GM12878 (cell line): ENCODE data around the gene GPRC5C. TPM values are rescaled to one million over a fixed set of nuclear protein-coding genes. Genes with fewer than 3 reads are reported as not detected.

Experiments used
- ATAC-seq: fragments of 200-7000 bp; cut with Tn5 transposase; 3 replicates; pipeline ENCODE4 v1.9.1; 2020; ENCODE audit warnings: mild to moderate bottlenecking, moderate library complexity
- BruUV-seq: library from RNA; stranded (reverse); fragments of 400-500 nt; replicated peaks from 2 replicates; lab custom pipeline; 2021; lab: Mats Ljungman, UMichigan
- CTCF ChIA-PET: fragments of 300-600 bp; sonication (Branson Sonifier 250); formaldehyde crosslinking; extraction: SDS; loops from one replicate; lab custom pipeline; 2021; ENCODE audit warnings: inconsistent platforms; lab: Yijun Ruan, JAX
- POLR2A ChIA-PET: fragments of 350-600 bp; formaldehyde crosslinking; extraction: SDS; loops from one replicate; lab custom pipeline; 2021; ENCODE audit warnings: inconsistent platforms; lab: Charles Lee
- RAD21 ChIA-PET: fragments of 300-600 bp; sonication (Branson Sonifier 250); formaldehyde crosslinking; loops from one replicate; lab custom pipeline; 2023; ENCODE audit warnings: antibody characterized with exemption; ENCODE audit not compliant: unreplicated experiment; lab: Charles Lee
- SMC1A ChIA-PET: fragments of 300-600 bp; sonication (Branson Sonifier 250); formaldehyde crosslinking; loops from one replicate; lab custom pipeline; 2023; ENCODE audit not compliant: unreplicated experiment, uncharacterized antibody; lab: Charles Lee
- DNase-seq: peaks from one replicate; pipeline ENCODE4 v3.0.0-alpha.2; 2011; ENCODE audit warnings: low read depth, low spot score
- FAIRE-seq: peaks from 3 replicates; lab custom pipeline; 2011; peaks lifted over from hg19 to GRCh38; lab: Jason Lieb, UNC
- H2AFZ ChIP-seq: 2 replicates; pipeline ENCODE4 v1.6.0; 2011; ENCODE audit warnings: low read depth, low read length, control low read depth; ENCODE audit not compliant: control insufficient read depth
- H3K27ac ChIP-seq: 2 replicates; pipeline ENCODE4 v1.5.1; 2011; ENCODE audit warnings: control low read depth; ENCODE audit not compliant: control insufficient read depth, insufficient read depth
- H3K27me3 ChIP-seq, 2 experiments: replicated peaks in 1 of 2; 2 replicates each; pipeline versions ENCODE4 v1.6.0 to v1.6.1; 2011; ENCODE audit warnings: low read length in 1 of 2; ENCODE audit not compliant: control insufficient read depth in 2 of 2, insufficient read depth in 2 of 2
- H3K36me3 ChIP-seq, 2 experiments: 2 replicates each; pipeline ENCODE4 v1.5.1; 2011; ENCODE audit warnings: low read length in 1 of 2; ENCODE audit not compliant: control insufficient read depth in 2 of 2, insufficient read depth in 2 of 2
- H3K4me1 ChIP-seq: 2 replicates; pipeline ENCODE4 v1.6.1; 2011; ENCODE audit warnings: mild to moderate bottlenecking, low read length, moderate library complexity, mixed read lengths; ENCODE audit not compliant: control insufficient read depth, insufficient read depth
- H3K4me2 ChIP-seq: 2 replicates; pipeline ENCODE4 v1.6.0; 2011; ENCODE audit warnings: control low read depth; ENCODE audit not compliant: control insufficient read depth, insufficient read depth
- H3K4me3 ChIP-seq: fragments of 200-600 bp; sonication (generic); 2 replicates; pipeline ENCODE4 v1.5.1; 2016
- H3K79me2 ChIP-seq: 2 replicates; pipeline ENCODE4 v1.6.0; 2011; ENCODE audit warnings: low read length; ENCODE audit not compliant: control insufficient read depth, insufficient read depth
- H3K9ac ChIP-seq: 2 replicates; pipeline ENCODE4 v1.8.0; 2011; ENCODE audit warnings: low read length, control low read depth, mixed read lengths; ENCODE audit not compliant: control insufficient read depth, insufficient read depth
- H3K9me3 ChIP-seq: replicated peaks from 3 replicates; pipeline ENCODE4 v1.5.1; 2011; ENCODE audit warnings: mild to moderate bottlenecking, low read length; ENCODE audit not compliant: control insufficient read depth, insufficient read depth
- H4K20me1 ChIP-seq: 2 replicates; pipeline ENCODE4 v1.6.0; 2011; ENCODE audit not compliant: control insufficient read depth, insufficient read depth
- BHLHE40 ChIP-seq, 2 experiments: fragments of 450-650 bp in 1 of 2; IDR thresholded peaks; 2 replicates each; pipeline ENCODE4 v1.6.1; 2011 to 2017; ENCODE audit warnings: low read depth in 2 of 2, borderline replicate concordance in 1 of 2, improper control_type of control experiment in 1 of 2, low read length in 1 of 2, mild to moderate bottlenecking in 1 of 2
- CREB1 ChIP-seq: IDR thresholded peaks from 2 replicates; pipeline ENCODE4 v1.6.1; 2012; ENCODE audit warnings: low read depth, mild to moderate bottlenecking, inconsistent platforms
- CTCF ChIP-seq, 3 experiments: IDR thresholded peaks in 2 of 3; conservative IDR thresholded peaks in 1 of 3; 2 replicates each; pipeline ENCODE4 v1.5.1; 2011; ENCODE audit warnings: low read depth in 3 of 3, low read length in 3 of 3, mild to moderate bottlenecking in 3 of 3, control low read depth in 2 of 3, moderate library complexity in 2 of 3, inconsistent platforms in 1 of 3, mixed read lengths in 1 of 3; ENCODE audit not compliant: control insufficient read depth in 2 of 3, insufficient read depth in 1 of 3; ENCODE audit errors: extremely low read depth in 1 of 3
- DPF2 ChIP-seq: fragments of 450-650 bp; IDR thresholded peaks from 2 replicates; pipeline ENCODE4 v1.6.1; 2017; ENCODE audit warnings: mild to moderate bottlenecking
- E2F8 ChIP-seq: fragments of 450-650 bp; IDR thresholded peaks from 2 replicates; pipeline ENCODE4 v1.6.1; 2018; ENCODE audit warnings: mild to moderate bottlenecking, low read depth, moderate library complexity; ENCODE audit not compliant: partially characterized antibody
- EED ChIP-seq: sonication (generic); IDR thresholded peaks from 2 replicates; pipeline ENCODE4 v1.6.1; 2016; ENCODE audit warnings: antibody characterized with exemption, low read depth
- EGR1 ChIP-seq, 2 experiments: IDR thresholded peaks; 1 replicate in 1 of 2; 2 replicates in 1 of 2; pipeline ENCODE4 v1.6.1; 2011 to 2012; ENCODE audit warnings: low read depth in 2 of 2, low read length in 2 of 2, borderline replicate concordance in 1 of 2, mild to moderate bottlenecking in 1 of 2, moderate library complexity in 1 of 2
- ETV6 ChIP-seq, 2 experiments: fragments of 450-650 bp in 1 of 2; IDR thresholded peaks in 1 of 2; conservative IDR thresholded peaks in 1 of 2; 2 replicates each; pipeline ENCODE4 v1.6.1; 2014; ENCODE audit warnings: antibody characterized with exemption in 1 of 2, borderline replicate concordance in 1 of 2, low read depth in 1 of 2, mild to moderate bottlenecking in 1 of 2, moderate library complexity in 1 of 2
- GATAD2B ChIP-seq: fragments of 450-650 bp; conservative IDR thresholded peaks from 2 replicates; pipeline ENCODE4 v1.6.1; 2017; ENCODE audit warnings: low read depth, mild to moderate bottlenecking, moderate library complexity
- HDAC6 ChIP-seq: fragments of 200-600 bp; sonication (generic); IDR thresholded peaks from one replicate; pipeline ENCODE4 v1.8.0; 2017; ENCODE audit warnings: antibody characterized with exemption; ENCODE audit not compliant: unreplicated experiment
- IKZF1 ChIP-seq: fragments of 450-650 bp; conservative IDR thresholded peaks from 2 replicates; pipeline ENCODE4 v1.6.1; 2017; ENCODE audit warnings: antibody characterized with exemption, mild to moderate bottlenecking
- IKZF2 ChIP-seq, 2 experiments: fragments of 450-650 bp; IDR thresholded peaks; 2 replicates each; pipeline ENCODE4 v1.6.1; 2017; ENCODE audit warnings: mild to moderate bottlenecking in 2 of 2, moderate library complexity in 2 of 2
- LARP7 ChIP-seq: fragments of 450-650 bp; IDR thresholded peaks from 2 replicates; pipeline ENCODE4 v1.6.1; 2017; ENCODE audit warnings: mild to moderate bottlenecking
- MYB ChIP-seq: fragments of 150-350 bp; IDR thresholded peaks from 2 replicates; pipeline ENCODE4 v1.6.1; 2014; ENCODE audit warnings: mild to moderate bottlenecking, low read depth, low read length, borderline replicate concordance
- SRF ChIP-seq, 2 experiments: IDR thresholded peaks; 2 replicates each; pipeline ENCODE4 v1.6.1; 2011; ENCODE audit warnings: low read depth in 2 of 2, low read length in 2 of 2, mild to moderate bottlenecking in 1 of 2, moderate library complexity in 1 of 2
- TCF12 ChIP-seq: IDR thresholded peaks from 2 replicates; pipeline ENCODE4 v1.6.1; 2011; ENCODE audit warnings: low read depth, mild to moderate bottlenecking, low read length
- TCF3 ChIP-seq: IDR thresholded peaks from 2 replicates; pipeline ENCODE4 v1.6.1; 2012; ENCODE audit warnings: low read depth, mild to moderate bottlenecking, low read length, borderline replicate concordance; ENCODE audit not compliant: insufficient read depth
- WGBS: methylation state at CpG from one replicate; pipeline ENCODE4 v1.1.6; 2016; ENCODE audit warnings: low lambda C conversion rate; ENCODE audit not compliant: insufficient replicate concordance, insufficient coverage; ENCODE audit errors: missing lambda C conversion rate; 5-methylcytosine and 5-hydroxymethylcytosine counted together
- in situ Hi-C: fragments of 300-500 bp; cut with MboI; formaldehyde crosslinking; loops from 9 replicates; pipeline ENCODE4 v1.14.3; 2018; ENCODE audit warnings: mixed read lengths
- intact Hi-C: fragments of 100-400 bp; cut with micrococcal nuclease; formaldehyde crosslinking; loops from one replicate; pipeline ENCODE4 v1.14.2; 2022; ENCODE audit not compliant: unreplicated experiment
- polyA plus RNA-seq, 11 experiments: library from polyadenylated mRNA; depleted of rRNA in 4 of 11; unstranded in 6 of 11; stranded (reverse) in 5 of 11; fragments of >200 nt; fragmentation: Nextera tagmentation in 4 of 11; fragmentation: Illumina TruSeq in 1 of 11; extraction: Ambion mirVana in 4 of 11; extraction: Trizol in 1 of 11; gene quantifications; 1 replicate in 1 of 11; 2 replicates in 10 of 11; pipeline versions ENCODE4 v1.2.1 to v1.2.3, GENCODE V29; 2011 to 2016; ENCODE audit warnings: inconsistent platforms in 2 of 11, missing spikeins in 2 of 11, low read depth in 1 of 11
- total RNA-seq, 4 experiments: library from RNA; depleted of rRNA in 3 of 4; stranded (reverse); fragments of >200 nt in 3 of 4; fragmentation: Illumina TruSeq in 1 of 4; extraction: Trizol in 1 of 4; gene quantifications; 2 replicates each; pipeline versions ENCODE4 v1.2.1 to v1.2.3, GENCODE V29; 2013 to 2021

GPRC5C gene
- total and polyA plus RNA-seq, 10 of the 15 experiments (the other 5 are each of a cell fraction or from before 2014, with no cell fraction given): 0.04 to 1.3 (median 0.36) TPM; not detected in 2

DNA sequence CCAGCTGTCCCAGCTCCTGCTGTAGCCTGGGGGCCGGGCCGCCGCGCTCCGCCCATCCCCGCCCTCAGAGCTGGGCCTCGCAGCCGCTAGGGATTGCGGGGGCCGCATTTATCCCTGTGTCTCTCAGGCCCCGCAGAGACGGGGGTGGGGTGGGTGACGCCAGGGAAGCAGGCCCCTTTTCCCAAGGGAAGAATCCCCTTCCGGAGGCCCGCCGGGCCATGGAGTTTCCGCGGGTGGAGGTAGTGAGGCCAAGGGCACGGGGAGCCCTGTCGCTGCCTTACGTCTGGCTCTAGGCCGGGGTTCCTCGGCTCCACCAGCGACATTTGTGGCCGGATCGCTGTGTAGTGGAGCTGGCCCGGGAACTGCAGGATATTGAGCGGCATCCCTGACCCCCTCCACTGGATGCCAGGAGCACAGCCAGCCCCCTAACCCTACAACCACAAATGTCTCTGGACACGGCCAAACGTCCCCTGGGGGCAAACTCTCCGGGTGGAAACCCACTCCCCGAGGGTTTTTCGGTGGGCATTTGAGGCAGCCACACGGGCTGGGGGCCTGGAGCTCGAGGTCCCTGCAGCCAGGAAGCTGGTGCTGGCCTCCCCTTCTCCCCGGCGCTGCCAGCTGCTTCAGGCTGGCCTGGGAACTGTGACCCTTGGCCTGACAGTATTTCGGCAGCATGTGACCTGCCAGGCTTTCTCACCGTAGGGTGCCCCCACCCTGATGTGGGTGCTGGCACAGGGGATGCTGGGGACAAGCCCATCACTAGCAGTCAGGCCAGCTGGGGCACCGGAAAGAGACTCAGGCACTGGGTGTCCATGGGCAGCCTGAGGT lies 22.5 kb downstream of the GPRC5C start:
- ChIA-PET POLR2A (interaction anchor here (1.2 kb wide), 1 partner anchor 76 kb away, joined by 5 read pairs; no protein-coding TSS in a partner anchor), SMC1A (interaction anchor here (0.8 to 6.2 kb wide), 17 partner anchors 11 to 185 kb away, joined by 3 to 47 read pairs (median 5); partner anchors contain the start of genes CD300LB and GPR142), CTCF (interaction anchor here (0.7 to 10.5 kb wide), 16 partner anchors 10 to 157 kb away, joined by 3 to 314 read pairs (median 8); partner anchors contain the start of genes CD300LB and GPR142), RAD21 (interaction anchor here (0.6 to 7.1 kb wide), 24 partner anchors 11 to 243 kb away, joined by 3 to 83 read pairs (median 4); partner anchors contain the start of genes CD300A, CD300LB and GPR142)
- Histone ChIP-seq H2AFZ (peak overlapping the region; percentile 89), H3K36me3 (no peaks in the 10 kb centered on the region), H3K27ac (no peak overlapping the region), H3K9ac (peak overlapping the region; percentile 58; the same call in 1 of the 2 replicates), H3K4me1 (peaks cover 14% of the 10 kb centered on the region), H3K9me3 (no peaks in the 10 kb centered on the region), H3K4me3 (peak overlapping the region; percentile 8; the same call in 1 of the 2 replicates), H4K20me1 (no peaks in the 10 kb centered on the region), H3K79me2 (no peaks in the 10 kb centered on the region), H3K27me3 (peaks cover 0 to 2% of the 10 kb centered on the region in 2 experiments; a peak in 2 of 4 replicates), H3K4me2 (peak overlapping the region; percentile 85)
- in situ Hi-C loops: no loop called here
- ATAC-seq (peak; percentile 55), FAIRE-seq (no peak), DNase-seq (no peak)
- intact Hi-C loops: loop anchor here (5.0 kb wide), 1 partner anchor 37 kb away; no protein-coding TSS in a partner anchor
- BruUV-seq: no TSS peak
- 19% methylated on average over 38 of the region's 40 CpGs for WGBS
- TF ChIP-seq EGR1 (IDR thresholded peaks at IDR 0.05; ENCODE audit: borderline replicate concordance in 1 of 2, low read depth in 2 of 2, low read length in 2 of 2) (peak in 1 of 2 experiments; percentile 66; a peak in 2 of 3 replicates), SRF (IDR thresholded peaks at IDR 0.05; ENCODE audit: low read depth in 2 of 2, low read length in 2 of 2) (no peak), HDAC6 (no peak), IKZF1 (peak; percentile 87), MYB (no peak), LARP7 (peak; percentile 40; the same call in 1 of the 2 replicates), E2F8 (no peak), ETV6 (conservative IDR thresholded peaks at IDR 0.05 in 1 of 2, IDR thresholded peaks at IDR 0.05 in 1 of 2; ENCODE audit: borderline replicate concordance in 1 of 2, low read depth in 1 of 2) (no peak), DPF2 (peak; percentile 53; the same call in 1 of the 2 replicates), TCF12 (peak; percentile 76), GATAD2B (peak; percentile 49; the same call in 1 of the 2 replicates), BHLHE40 (IDR thresholded peaks at IDR 0.05; ENCODE audit: borderline replicate concordance in 1 of 2, low read depth in 2 of 2, low read length in 1 of 2) (peak; percentile 21 to 38; a peak in 1 of 4 replicates), IKZF2 (IDR thresholded peaks at IDR 0.05) (peak; percentile 70 to 77), EED (peak; percentile 51), CREB1 (no peak), TCF3 (0 out of 2 replicates have a peak, but pooled peaks have one; percentile 55), CTCF (IDR thresholded peaks at IDR 0.05 in 2 of 3, conservative IDR thresholded peaks at IDR 0.05 in 1 of 3; ENCODE audit: control insufficient read depth in 2 of 3, extremely low read depth in 1 of 3, insufficient read depth in 1 of 3, low read depth in 3 of 3, low read length in 3 of 3) (peak in 1 of 3 experiments; percentile 43; a peak in 1 of 6 replicates)
